22Rv1 (cell line): ENCODE data around the gene RIMS3.

ENCODE experiments used
- CTCF ChIP-seq: fragments of 450-650 bp; IDR thresholded peaks from 2 replicates; pipeline ENCODE4 v1.5.1; 2017; ENCODE audit warnings: mild to moderate bottlenecking
- ZFX ChIP-seq: fragments of 450-650 bp; IDR thresholded peaks from 2 replicates; pipeline ENCODE4 v1.6.1; 2017; ENCODE audit warnings: antibody characterized with exemption, borderline replicate concordance

- no peak for TF ChIP-seq CTCF
- TF ChIP-seq ZFX, result no peak
Measured at GRCh38 chr1:40712405-40712944, 47.0 kb upstream of the RIMS3 start.
